ENCODE results near the gene HSPA8. TPM values are rescaled to one million over a fixed set of nuclear protein-coding genes. Genes with fewer than 3 reads are reported as not detected.

Gene HSPA8
- total and polyA plus RNA-seq, 2 of the 4 experiments (the other 2 are of a cell fraction): 2,309 to 4,346 TPM

DNA sequence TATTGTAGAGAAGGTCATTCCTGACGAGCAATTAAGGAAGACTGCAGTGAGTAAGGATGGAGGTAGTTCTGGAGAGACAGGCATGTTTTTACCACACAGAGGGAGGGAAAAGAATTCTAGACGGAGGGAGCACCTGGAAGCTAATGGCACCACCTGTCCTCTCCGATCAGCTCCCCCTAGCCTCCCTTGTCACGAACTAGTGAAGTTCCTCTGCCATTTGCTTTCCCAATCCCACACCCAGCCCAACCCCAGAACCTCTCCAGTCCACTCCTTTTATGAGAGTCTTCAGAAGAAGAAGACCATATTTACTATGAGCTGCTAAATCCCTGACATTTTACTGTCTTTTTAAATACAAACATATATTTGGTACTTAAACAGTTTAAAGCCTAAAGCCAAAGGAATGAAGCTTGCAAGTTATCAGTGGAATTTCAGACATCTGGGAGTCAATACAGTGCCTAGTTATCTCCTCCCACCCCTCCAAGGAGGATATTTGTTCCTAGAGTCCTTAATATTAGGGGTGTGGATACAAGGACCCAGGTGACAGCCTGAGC is 46.1 kb upstream of the HSPA8 start (continued):
- TF ChIP-seq, protein P1, sequence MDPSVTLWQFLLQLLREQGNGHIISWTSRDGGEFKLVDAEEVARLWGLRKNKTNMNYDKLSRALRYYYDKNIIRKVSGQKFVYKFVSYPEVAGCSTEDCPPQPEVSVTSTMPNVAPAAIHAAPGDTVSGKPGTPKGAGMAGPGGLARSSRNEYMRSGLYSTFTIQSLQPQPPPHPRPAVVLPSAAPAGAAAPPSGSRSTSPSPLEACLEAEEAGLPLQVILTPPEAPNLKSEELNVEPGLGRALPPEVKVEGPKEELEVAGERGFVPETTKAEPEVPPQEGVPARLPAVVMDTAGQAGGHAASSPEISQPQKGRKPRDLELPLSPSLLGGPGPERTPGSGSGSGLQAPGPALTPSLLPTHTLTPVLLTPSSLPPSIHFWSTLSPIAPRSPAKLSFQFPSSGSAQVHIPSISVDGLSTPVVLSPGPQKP (IDR thresholded peaks at IDR 0.05; ENCODE audit: borderline replicate concordance, low read depth, low read length): no peak
- TF ChIP-seq POLR2A (IDR thresholded peaks at IDR 0.05; ENCODE audit: low read depth, low read length): no peak

DNA sequence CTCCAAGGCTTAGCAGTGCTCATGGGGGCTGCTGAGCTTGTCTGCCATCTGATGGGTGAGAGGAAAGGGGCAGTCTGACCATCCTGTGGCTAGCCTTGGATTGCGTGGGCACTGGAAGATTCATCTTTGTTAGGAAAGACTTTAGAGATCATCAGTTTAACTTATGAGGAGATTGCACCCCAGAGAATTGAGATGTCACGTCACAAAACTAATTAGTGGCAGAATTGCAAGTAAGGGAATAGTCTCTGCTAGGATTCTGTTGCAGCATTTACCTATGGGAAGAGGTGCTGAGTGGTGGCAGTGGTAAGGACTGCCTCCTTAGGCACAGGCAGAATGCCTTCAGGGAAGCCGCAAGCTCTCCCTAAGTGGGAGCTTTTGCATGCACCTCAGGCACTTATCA is 42.8 kb upstream of the HSPA8 start:
- ATAC-seq (ENCODE audit: low read depth) (no peak), DNase-seq (no peak)
- Histone ChIP-seq H2BK20ac (ENCODE audit: low read depth, low read length) (no peak overlapping the region), H3K27ac (ENCODE audit: insufficient read depth, low read length) (no peak overlapping the region), H2AK9ac (replicated peaks; ENCODE audit: low read depth, low read length, poor library complexity) (no peak overlapping the region), H3K9ac (ENCODE audit: low read depth, low read length) (no peak overlapping the region), H4K5ac (ENCODE audit: low read depth, low read length) (no peak overlapping the region), H2AK5ac (ENCODE audit: low read depth, low read length) (peak overlapping the region; percentile 53), H2AFZ (replicated peaks; ENCODE audit: low read length, poor library complexity) (no peak overlapping the region), H3K27me3 (ENCODE audit: control insufficient read depth, insufficient read depth, low read length) (no peaks in the 10 kb centered on the region), H3K9me1 (ENCODE audit: insufficient read depth, low read length) (peaks cover 17% of the 10 kb centered on the region), H3K4me3 (ENCODE audit: insufficient read depth, low read depth, low read length) (no peak overlapping the region), H2BK15ac (ENCODE audit: low read depth, low read length) (no peak overlapping the region), H3K4me1 (ENCODE audit: control insufficient read depth, insufficient read depth, low read length) (peaks cover 13% of the 10 kb centered on the region), H3K9me3 (ENCODE audit: control insufficient read depth, insufficient read depth, low read length) (no peaks in the 10 kb centered on the region), H3K79me1 (ENCODE audit: low read depth in 1 of 2, low read length in 2 of 2) (peaks cover 40 to 74% of the 10 kb centered on the region in 2 experiments), H3K18ac (ENCODE audit: low read depth, low read length) (no peak overlapping the region), H2BK5ac (ENCODE audit: low read depth, low read length, poor library complexity, severe bottlenecking) (no peak overlapping the region), H3K56ac (ENCODE audit: extremely low read depth, insufficient read depth, low read length) (no peak overlapping the region), H4K20me1 (ENCODE audit: insufficient read depth, low read length) (peaks cover 10% of the 10 kb centered on the region), H4K8ac (ENCODE audit: low read depth in 2 of 2, low read length in 2 of 2) (no peak overlapping the region), H3K14ac (replicated peaks; ENCODE audit: low read depth, low read length) (no peak overlapping the region), H3K4ac (ENCODE audit: low read depth, low read length) (0 out of 2 replicates have a peak overlapping the region, but pooled peaks have one; percentile 5), H2BK120ac (ENCODE audit: low read depth, low read length) (no peak overlapping the region), H3K23ac (ENCODE audit: low read depth, low read length) (peak overlapping the region; percentile 29; the same call in 1 of the 2 replicates), H3K36me3 (ENCODE audit: control insufficient read depth, insufficient read depth, low read length) (peaks cover 11% of the 10 kb centered on the region), H3K4me2 (ENCODE audit: low read depth, low read length) (no peak overlapping the region), H4K91ac (ENCODE audit: insufficient read depth, low read depth, low read length) (no peak overlapping the region)
- intact Hi-C loops (cut with micrococcal nuclease): no loop called here
- CTCF ChIA-PET: interaction anchor here (0.6 to 3.2 kb wide), 2 partner anchors 127 to 157 kb away, joined by 3 to 19 read pairs; no protein-coding TSS in a partner anchor
- no TSS peak for BruUV-seq (replicated peaks)
- dilution Hi-C loops (cut with HindIII; ENCODE audit: low sequenced_read_pairs, unreplicated experiment): loop anchor here (25.0 kb wide), 1 partner anchor 158 kb away; no protein-coding TSS in a partner anchor
- 100% methylated on average over 1 of the region's 3 CpGs; no CpG with 5 or more reads in 1 of the 2 experiments for WGBS, 2 experiments (ENCODE audit: extremely low coverage in 2 of 2, insufficient read length in 1 of 2)
- in situ Hi-C loops (cut with MboI; ENCODE audit: low sequenced_read_pairs): loop anchor here (10.0 kb wide), 1 partner anchor 370 kb away; no protein-coding TSS in a partner anchor
- POLR2A ChIA-PET (ENCODE audit: unreplicated experiment): no interaction called here
- TF ChIP-seq CEBPB (IDR thresholded peaks at IDR 0.05; ENCODE audit: low read depth, low read length) (no peak), MAFK (IDR thresholded peaks at IDR 0.05; ENCODE audit: low read depth, low read length) (no peak), POLR2A (IDR thresholded peaks at IDR 0.05; ENCODE audit: low read depth, low read length) (no peak), FOS (IDR thresholded peaks at IDR 0.05; ENCODE audit: low read depth, low read length) (no peak), NFE2L2 (IDR thresholded peaks at IDR 0.05; ENCODE audit: low read depth, low read length) (no peak), RAD21 (IDR thresholded peaks at IDR 0.05; ENCODE audit: low read length) (no peak), RCOR1 (IDR thresholded peaks at IDR 0.05; ENCODE audit: insufficient replicate concordance, low read length) (no peak), CHD1 (IDR thresholded peaks at IDR 0.05; ENCODE audit: low read depth, low read length) (no peak)
- TF ChIP-seq, protein P2, sequence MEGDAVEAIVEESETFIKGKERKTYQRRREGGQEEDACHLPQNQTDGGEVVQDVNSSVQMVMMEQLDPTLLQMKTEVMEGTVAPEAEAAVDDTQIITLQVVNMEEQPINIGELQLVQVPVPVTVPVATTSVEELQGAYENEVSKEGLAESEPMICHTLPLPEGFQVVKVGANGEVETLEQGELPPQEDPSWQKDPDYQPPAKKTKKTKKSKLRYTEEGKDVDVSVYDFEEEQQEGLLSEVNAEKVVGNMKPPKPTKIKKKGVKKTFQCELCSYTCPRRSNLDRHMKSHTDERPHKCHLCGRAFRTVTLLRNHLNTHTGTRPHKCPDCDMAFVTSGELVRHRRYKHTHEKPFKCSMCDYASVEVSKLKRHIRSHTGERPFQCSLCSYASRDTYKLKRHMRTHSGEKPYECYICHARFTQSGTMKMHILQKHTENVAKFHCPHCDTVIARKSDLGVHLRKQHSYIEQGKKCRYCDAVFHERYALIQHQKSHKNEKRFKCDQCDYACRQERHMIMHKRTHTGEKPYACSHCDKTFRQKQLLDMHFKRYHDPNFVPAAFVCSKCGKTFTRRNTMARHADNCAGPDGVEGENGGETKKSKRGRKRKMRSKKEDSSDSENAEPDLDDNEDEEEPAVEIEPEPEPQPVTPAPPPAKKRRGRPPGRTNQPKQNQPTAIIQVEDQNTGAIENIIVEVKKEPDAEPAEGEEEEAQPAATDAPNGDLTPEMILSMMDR (conservative IDR thresholded peaks at IDR 0.05; ENCODE audit: low read depth, low read length): no peak
- TF ChIP-seq, protein P3, sequence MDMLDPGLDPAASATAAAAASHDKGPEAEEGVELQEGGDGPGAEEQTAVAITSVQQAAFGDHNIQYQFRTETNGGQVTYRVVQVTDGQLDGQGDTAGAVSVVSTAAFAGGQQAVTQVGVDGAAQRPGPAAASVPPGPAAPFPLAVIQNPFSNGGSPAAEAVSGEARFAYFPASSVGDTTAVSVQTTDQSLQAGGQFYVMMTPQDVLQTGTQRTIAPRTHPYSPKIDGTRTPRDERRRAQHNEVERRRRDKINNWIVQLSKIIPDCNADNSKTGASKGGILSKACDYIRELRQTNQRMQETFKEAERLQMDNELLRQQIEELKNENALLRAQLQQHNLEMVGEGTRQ (IDR thresholded peaks at IDR 0.05; ENCODE audit: low read depth, low read length): no peak
- TF ChIP-seq, protein P1 (IDR thresholded peaks at IDR 0.05; ENCODE audit: borderline replicate concordance, low read depth, low read length): no peak
